ENCODE results near the gene RANGRF. TPM values are rescaled to one million over a fixed set of nuclear protein-coding genes. Genes with fewer than 3 reads are reported as not detected.

The RANGRF gene
- polyA plus RNA-seq, 4 donors = 27.5 to 33.6 (median 31.3) TPM

Other genes with a start within 250 kb of the RANGRF start
- 1 to 10 TPM in 3 of 4 donors, under 1 TPM in 1; 0.91 to 1.9 (median 1.3) TPM for gene ALOX15B, start 249.6 kb upstream of the RANGRF start, polyA plus RNA-seq (ENCODE audit: insufficient read length in 4 of 4)
- 1 to 10 TPM in 1 of 4 donors, under 1 TPM in 3; 0.62 to 1.1 (median 0.71) TPM for gene ALOX12B, start 201.0 kb upstream of the RANGRF start, polyA plus RNA-seq (ENCODE audit: insufficient read length in 4 of 4)
- under 1 TPM in 1 of 4 donors, not detected in 3; 0.04 TPM for gene ALOXE3, start 170.2 kb upstream of the RANGRF start, polyA plus RNA-seq (ENCODE audit: insufficient read length in 4 of 4)
- under 1 TPM in 1 of 4 donors, not detected in 3; 0.08 TPM for gene HES7, start 164.6 kb upstream of the RANGRF start, polyA plus RNA-seq (ENCODE audit: insufficient read length in 4 of 4)
- gene PER1, start 136.3 kb upstream of the RANGRF start, polyA plus RNA-seq (ENCODE audit: insufficient read length in 4 of 4) = 10 to 100 TPM; 20.4 to 38.1 (median 25.5) TPM
- 100 to 1,000 TPM; 122 to 138 (median 126) TPM for gene VAMP2, start 125.7 kb upstream of the RANGRF start, polyA plus RNA-seq (ENCODE audit: insufficient read length in 4 of 4)
- gene TMEM107, start 112.3 kb upstream of the RANGRF start, polyA plus RNA-seq (ENCODE audit: insufficient read length in 4 of 4) = 10 to 100 TPM; 23.9 to 26.4 (median 25.3) TPM
- gene BORCS6, start 98.5 kb upstream of the RANGRF start, polyA plus RNA-seq (ENCODE audit: insufficient read length in 4 of 4) = 1 to 10 TPM; 3.4 to 5.3 (median 4.4) TPM
- 10 to 100 TPM; 31.5 to 37.5 (median 33.8) TPM for gene AURKB, start 78.1 kb upstream of the RANGRF start, polyA plus RNA-seq (ENCODE audit: insufficient read length in 4 of 4)
- 10 to 100 TPM; 25.3 to 37.1 (median 28.6) TPM for gene CTC1, start 40.6 kb upstream of the RANGRF start, polyA plus RNA-seq (ENCODE audit: insufficient read length in 4 of 4)
- 10 to 100 TPM; 41.0 to 49.0 (median 45.1) TPM for gene PFAS, start 39.4 kb upstream of the RANGRF start, polyA plus RNA-seq (ENCODE audit: insufficient read length in 4 of 4)
- gene SLC25A35, start 6.7 kb downstream of the RANGRF start, polyA plus RNA-seq (ENCODE audit: insufficient read length in 4 of 4) = 1 to 10 TPM; 3.9 to 4.8 (median 4.3) TPM
- gene ARHGEF15, start 21.6 kb downstream of the RANGRF start, polyA plus RNA-seq (ENCODE audit: insufficient read length in 4 of 4) = 10 to 100 TPM; 17.5 to 22.1 (median 19.4) TPM
- not detected for gene ODF4, start 51.2 kb downstream of the RANGRF start, polyA plus RNA-seq (ENCODE audit: insufficient read length in 4 of 4)
- 1,000 to 10,000 TPM; 2,521 to 2,727 (median 2,681) TPM for gene RPL26, start 94.5 kb downstream of the RANGRF start, polyA plus RNA-seq (ENCODE audit: insufficient read length in 4 of 4)
- under 1 TPM in 3 of 4 donors, not detected in 1; 0.06 to 0.11 (median 0.06) TPM for gene RNF222, start 109.2 kb downstream of the RANGRF start, polyA plus RNA-seq (ENCODE audit: insufficient read length in 4 of 4)
- gene NDEL1, start 147.2 kb downstream of the RANGRF start, polyA plus RNA-seq (ENCODE audit: insufficient read length in 4 of 4) = 10 to 100 TPM; 40.9 to 48.1 (median 43.8) TPM